ENCODE results near the gene PDE6B.
A peak's percentile ranks its signal among the peaks of the same experiment; 100 is the strongest.

Gene PDE6B

DNA sequence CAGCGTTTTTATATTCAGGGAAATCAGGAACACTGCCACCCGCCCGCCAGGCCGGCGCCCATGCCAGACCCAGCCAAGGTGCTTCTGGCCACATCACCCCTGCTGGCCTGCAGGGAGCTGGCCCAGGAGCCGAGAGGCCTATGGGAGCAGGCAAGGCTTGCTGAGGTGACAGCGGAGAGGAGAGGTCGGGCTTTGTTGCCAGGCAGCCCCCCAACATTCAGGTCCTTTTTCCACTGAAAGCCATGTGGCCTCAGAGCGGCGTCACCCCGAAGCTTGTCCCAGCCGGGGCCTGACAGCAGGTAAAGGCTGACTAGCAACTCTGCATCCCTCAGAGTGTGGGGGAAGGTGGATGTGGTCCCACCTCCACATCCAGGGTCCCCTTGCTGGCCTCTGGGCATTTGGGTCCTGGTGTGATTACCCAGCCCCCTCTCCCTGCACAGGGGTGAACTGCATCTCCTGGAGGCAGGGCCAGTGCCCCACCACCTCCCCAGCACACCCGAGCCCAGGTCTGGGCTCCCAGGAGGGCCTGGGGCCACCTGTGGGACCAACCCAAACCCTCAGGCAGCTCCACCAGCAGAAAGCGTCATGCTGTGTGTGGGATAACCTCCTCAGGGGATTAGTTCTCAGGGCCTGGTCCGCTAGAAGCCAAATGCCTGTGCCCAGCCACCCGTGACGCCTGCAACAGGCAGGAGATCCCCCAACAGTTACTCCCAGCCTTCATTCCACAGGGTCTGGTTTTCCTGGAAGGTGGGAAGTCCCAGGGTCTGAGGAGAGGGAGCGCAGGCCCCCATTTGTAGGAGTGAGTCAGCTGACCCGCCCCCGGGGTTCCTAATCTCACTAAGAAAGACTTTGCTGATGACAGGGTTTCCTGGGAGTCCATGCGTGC is at the start of gene PDE6B:
TSS of gene PDE6B (plus strand) at position 869 of the 886 bp plus-strand sequence. CDS start 54 bp downstream, outside the sequence.
- Histone ChIP-seq H3K4me1 (ENCODE audit: control insufficient read depth, insufficient read depth, low read length) (peaks cover 5% of the 10 kb centered on the region; the same call in 1 of the 2 replicates), H3K27ac (ENCODE audit: low read depth, low read length) (peak within 1 kb of the TSS; percentile 34), H3K9ac (ENCODE audit: low read depth, low read length) (no peak within 1 kb of the TSS), H3K9me3 (ENCODE audit: control insufficient read depth, insufficient read depth, low read length) (no peaks in the 10 kb centered on the region), H3K27me3 (ENCODE audit: control insufficient read depth, insufficient read depth, low read length) (no peaks in the 10 kb centered on the region), H3K36me3 (ENCODE audit: control insufficient read depth, insufficient read depth, low read length) (no peaks in the 10 kb centered on the region), H3K4me3 (ENCODE audit: low read depth, low read length) (no peak within 1 kb of the TSS)

DNA sequence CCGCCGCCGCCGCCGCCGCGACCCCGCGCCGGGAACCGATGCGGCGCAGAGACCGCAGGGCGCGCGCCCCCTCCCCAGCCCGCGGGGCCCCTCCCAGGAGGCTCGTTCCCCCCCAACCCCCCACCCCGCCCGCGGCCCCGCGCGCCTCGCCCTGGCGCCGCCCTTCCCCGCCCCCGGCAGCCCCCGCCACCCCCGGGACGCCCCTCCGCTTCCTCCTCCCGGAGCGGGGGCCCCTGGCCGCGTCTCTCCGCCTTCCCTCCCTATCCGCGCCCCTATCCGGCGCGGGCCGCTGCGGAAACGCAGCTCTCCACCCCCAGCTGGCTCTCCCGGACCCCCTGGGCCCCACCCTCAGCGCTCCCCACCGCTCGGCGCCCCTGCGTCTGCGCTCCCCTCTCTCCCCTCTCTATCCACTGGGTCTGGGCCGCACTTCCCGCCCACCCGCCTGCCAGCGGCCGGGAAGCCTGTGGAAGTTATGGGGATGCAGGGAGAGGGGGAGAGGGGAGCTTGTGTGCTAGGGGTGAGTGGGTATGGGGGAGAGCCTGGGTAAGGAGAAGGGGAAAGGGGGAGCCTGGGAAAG is 49.0 kb upstream of the PDE6B start, which contains the start of gene TMEM271:
TSS of gene TMEM271 (minus strand) at position 51 of the 577 bp plus-strand sequence. CDS start 233 bp downstream, outside the sequence.
- peaks cover 87% of the 10 kb centered on the region for H3K27me3 ChIP-seq (ENCODE audit: control insufficient read depth, insufficient read depth, low read length)
- H3K9ac ChIP-seq (ENCODE audit: low read depth, low read length) = no peak within 1 kb of the TSS
- H3K36me3 ChIP-seq (ENCODE audit: control insufficient read depth, insufficient read depth, low read length) = no peaks in the 10 kb centered on the region
- peaks cover 7% of the 10 kb centered on the region for H3K4me1 ChIP-seq (ENCODE audit: control insufficient read depth, insufficient read depth, low read length)
- H3K4me3 ChIP-seq (ENCODE audit: low read depth, low read length) = peak within 1 kb of the TSS; percentile 63
- H3K9me3 ChIP-seq (ENCODE audit: control insufficient read depth, insufficient read depth, low read length) = no peaks in the 10 kb centered on the region
- H3K27ac ChIP-seq (ENCODE audit: low read depth, low read length) = no peak within 1 kb of the TSS

DNA sequence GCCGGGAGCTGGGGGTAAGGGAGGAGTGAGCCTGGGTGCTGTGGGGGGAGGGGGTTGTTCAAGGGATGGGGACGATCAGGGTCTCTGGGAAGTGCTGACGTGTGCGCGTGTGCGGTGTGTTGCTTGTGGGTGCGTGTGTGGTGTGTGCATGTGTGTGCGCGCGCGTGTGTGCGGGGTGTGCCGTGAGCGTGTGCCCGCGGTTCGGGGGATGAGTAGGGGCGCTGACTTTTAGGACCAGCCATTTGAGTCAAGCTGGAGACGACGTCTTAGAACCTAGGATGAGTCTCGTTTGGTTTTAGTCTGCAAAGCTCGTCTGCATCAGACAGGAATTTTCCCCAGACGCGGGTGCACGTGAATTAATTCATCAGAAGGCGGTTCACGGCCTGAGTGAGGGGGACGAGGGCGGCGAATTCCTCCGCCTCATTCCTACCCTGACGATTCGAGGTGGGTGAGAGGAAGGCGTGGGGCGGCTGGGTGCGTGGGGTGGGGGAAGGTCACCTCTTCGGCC is 48.3 kb upstream of the PDE6B start:
- Histone ChIP-seq H3K36me3 (ENCODE audit: control insufficient read depth, insufficient read depth, low read length) (no peaks in the 10 kb centered on the region), H3K27me3 (ENCODE audit: control insufficient read depth, insufficient read depth, low read length) (peaks cover 87% of the 10 kb centered on the region), H3K9ac (ENCODE audit: low read depth, low read length) (no peak overlapping the region), H3K4me1 (ENCODE audit: control insufficient read depth, insufficient read depth, low read length) (peaks cover 7% of the 10 kb centered on the region), H3K27ac (ENCODE audit: low read depth, low read length) (no peak overlapping the region), H3K9me3 (ENCODE audit: control insufficient read depth, insufficient read depth, low read length) (no peaks in the 10 kb centered on the region), H3K4me3 (ENCODE audit: low read depth, low read length) (peak overlapping the region; percentile 63)

DNA sequence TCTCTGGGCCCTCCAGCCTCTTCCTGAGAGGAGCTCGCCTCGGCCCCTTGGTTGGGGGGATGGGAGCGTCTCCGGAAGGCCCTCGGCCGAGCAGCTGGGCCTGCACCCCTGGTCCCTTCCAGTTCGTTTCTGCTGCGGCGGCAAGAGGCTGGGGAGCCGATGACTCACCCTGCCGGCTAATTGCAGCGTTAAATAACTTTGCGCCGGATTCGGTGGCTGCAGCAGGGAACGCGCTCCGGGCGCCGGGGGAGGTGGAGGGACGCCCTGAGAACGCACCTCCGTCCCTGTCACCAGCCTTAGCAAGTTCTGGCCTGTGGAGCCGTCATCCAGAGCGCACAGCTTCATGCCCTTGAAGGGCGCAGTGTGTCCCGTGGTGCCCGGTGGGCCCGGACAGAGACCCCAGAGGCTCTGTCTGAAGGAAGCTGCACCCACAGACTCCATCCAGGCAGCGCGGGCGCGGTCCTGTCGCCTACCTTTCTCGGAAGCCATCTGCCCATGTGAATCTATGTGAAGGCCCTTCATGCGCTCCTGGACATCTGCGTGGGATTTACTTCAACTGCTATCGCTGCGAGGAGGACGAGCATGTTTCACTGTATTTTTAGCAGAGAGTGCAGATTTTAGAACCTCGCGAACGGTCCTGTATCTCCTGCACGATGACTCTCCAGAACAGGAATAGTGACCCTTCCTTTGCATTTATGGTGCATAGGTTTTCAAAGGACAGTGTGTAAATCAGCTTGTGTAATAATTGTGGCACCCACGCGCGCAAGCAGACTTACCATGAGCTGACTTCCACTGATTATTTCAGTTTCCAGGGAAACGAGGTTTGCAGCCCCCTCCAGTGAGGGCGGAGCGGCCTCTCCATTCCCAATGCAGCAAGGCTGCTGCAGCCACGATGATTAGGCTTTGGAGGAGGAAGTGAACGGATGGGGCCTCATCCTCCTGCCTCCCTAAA is 47.6 kb upstream of the PDE6B start:
- H3K36me3 ChIP-seq (ENCODE audit: control insufficient read depth, insufficient read depth, low read length) = no peaks in the 10 kb centered on the region
- no peak overlapping the region for H3K27ac ChIP-seq (ENCODE audit: low read depth, low read length)
- no peak overlapping the region for H3K9ac ChIP-seq (ENCODE audit: low read depth, low read length)
- peaks cover 81% of the 10 kb centered on the region for H3K27me3 ChIP-seq (ENCODE audit: control insufficient read depth, insufficient read depth, low read length)
- H3K4me1 ChIP-seq (ENCODE audit: control insufficient read depth, insufficient read depth, low read length) = peaks cover 7% of the 10 kb centered on the region
- peak overlapping the region; percentile 63 for H3K4me3 ChIP-seq (ENCODE audit: low read depth, low read length)
- no peaks in the 10 kb centered on the region for H3K9me3 ChIP-seq (ENCODE audit: control insufficient read depth, insufficient read depth, low read length)

DNA sequence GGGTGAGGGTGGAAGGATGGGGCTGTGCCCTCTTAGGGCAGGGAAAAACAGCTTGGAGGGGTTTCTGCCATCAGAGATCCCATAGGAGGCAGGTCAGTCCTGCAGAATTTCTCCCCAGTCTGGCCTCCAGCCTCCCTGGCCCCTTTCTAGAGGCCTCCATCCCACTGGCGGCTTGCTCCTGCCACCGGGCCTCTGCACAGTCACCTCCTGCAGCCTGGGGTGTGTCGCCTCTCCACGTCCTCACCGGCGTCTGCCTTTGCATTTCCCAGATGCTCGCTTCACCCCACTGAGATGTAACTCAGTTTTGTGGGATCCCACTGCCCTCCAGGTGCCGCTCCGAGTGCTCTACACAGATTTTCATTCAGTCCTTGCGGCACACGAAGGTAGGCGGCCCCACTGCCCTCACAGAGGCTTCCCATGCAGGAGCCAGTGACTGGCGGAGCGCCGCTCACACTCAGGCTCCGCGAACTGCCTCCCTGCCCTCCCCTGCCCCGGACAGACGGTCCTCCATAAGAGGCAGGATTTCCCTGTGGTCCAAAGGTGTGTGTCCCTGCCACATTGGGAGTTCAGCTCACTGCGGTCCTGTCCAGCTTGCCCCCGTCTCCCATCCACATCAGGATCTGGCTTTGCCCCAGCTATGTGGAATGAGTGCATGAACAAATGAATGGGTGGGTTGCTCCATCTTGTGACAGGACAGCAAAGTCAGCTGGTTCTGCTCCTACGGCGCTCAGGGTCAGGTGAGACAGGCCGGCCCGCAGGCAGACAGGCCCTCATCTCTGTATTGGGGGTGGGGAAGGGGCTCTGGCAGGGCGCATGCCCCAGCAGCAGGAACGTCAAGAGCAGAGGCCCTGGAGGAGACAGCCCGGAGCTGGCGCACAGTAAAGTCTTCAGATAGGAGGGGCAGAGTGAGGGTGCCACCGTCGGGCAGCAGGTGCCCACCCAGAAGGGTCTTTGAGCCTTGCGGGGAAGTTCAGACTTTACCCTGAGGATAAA is 46.6 kb upstream of the PDE6B start:
- no peak overlapping the region for H3K4me3 ChIP-seq (ENCODE audit: low read depth, low read length)
- no peak overlapping the region for H3K9ac ChIP-seq (ENCODE audit: low read depth, low read length)
- no peaks in the 10 kb centered on the region for H3K36me3 ChIP-seq (ENCODE audit: control insufficient read depth, insufficient read depth, low read length)
- peaks cover 1% of the 10 kb centered on the region; the same call in 1 of the 2 replicates for H3K9me3 ChIP-seq (ENCODE audit: control insufficient read depth, insufficient read depth, low read length)
- H3K27me3 ChIP-seq (ENCODE audit: control insufficient read depth, insufficient read depth, low read length) = peaks cover 71% of the 10 kb centered on the region
- H3K4me1 ChIP-seq (ENCODE audit: control insufficient read depth, insufficient read depth, low read length) = peaks cover 7% of the 10 kb centered on the region
- H3K27ac ChIP-seq (ENCODE audit: low read depth, low read length) = no peak overlapping the region

DNA sequence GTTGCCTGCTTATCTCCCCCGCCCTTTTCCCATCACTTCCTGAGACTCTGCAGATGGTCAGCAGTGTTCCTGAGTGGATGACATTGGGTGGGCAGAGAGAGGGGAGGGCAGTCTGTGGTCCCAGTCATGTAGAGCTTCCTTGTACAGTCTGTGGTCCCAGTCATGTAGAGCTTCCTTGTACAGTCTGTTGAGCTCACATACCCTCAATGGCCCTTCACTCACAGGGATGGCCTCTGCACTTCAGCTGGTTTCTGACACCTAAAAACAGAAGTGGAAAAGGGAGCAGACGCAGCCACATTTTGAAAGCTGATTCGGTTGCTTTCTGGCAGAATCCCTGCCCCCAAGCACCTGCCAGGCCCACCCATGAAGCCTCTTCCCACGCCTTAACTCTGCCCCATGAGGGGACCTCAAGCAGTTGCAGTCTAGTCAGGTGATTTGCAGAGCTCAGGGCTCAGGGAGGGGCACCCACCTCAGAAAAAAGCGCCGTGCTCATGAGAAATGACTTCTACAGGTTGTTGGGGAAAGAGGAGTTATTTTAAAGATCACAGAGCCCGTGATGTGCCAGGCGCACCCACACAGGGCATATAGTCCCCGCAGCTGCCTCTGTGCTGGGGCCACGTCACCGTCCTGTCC is 45.7 kb upstream of the PDE6B start:
- Histone ChIP-seq H3K27me3 (ENCODE audit: control insufficient read depth, insufficient read depth, low read length) (peaks cover 62% of the 10 kb centered on the region), H3K9ac (ENCODE audit: low read depth, low read length) (no peak overlapping the region), H3K36me3 (ENCODE audit: control insufficient read depth, insufficient read depth, low read length) (no peaks in the 10 kb centered on the region), H3K4me1 (ENCODE audit: control insufficient read depth, insufficient read depth, low read length) (peaks cover 7% of the 10 kb centered on the region), H3K4me3 (ENCODE audit: low read depth, low read length) (no peak overlapping the region), H3K9me3 (ENCODE audit: control insufficient read depth, insufficient read depth, low read length) (peaks cover 4% of the 10 kb centered on the region; the same call in 1 of the 2 replicates), H3K27ac (ENCODE audit: low read depth, low read length) (no peak overlapping the region)

DNA sequence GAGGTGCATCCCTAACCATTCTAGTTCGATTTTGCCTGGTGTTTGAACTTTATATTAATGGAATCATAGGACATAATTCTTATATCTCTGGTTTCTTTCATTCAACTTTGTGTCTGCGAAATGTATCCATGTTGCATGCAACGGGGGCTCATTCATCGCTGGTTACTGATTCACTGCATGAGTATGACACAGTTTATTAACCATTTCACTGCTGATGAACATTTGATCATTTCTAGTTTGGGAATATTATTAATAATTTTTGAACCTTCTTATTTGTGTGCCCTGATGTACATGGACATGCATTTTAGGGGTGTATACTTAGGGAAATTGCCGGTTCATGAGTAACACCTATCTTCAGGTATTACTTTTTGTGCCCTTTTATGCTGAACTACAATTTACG is 44.2 kb upstream of the PDE6B start:
- Histone ChIP-seq H3K27ac (ENCODE audit: low read depth, low read length) (no peak overlapping the region), H3K9ac (ENCODE audit: low read depth, low read length) (no peak overlapping the region), H3K4me1 (ENCODE audit: control insufficient read depth, insufficient read depth, low read length) (peaks cover 7% of the 10 kb centered on the region), H3K9me3 (ENCODE audit: control insufficient read depth, insufficient read depth, low read length) (peaks cover 4% of the 10 kb centered on the region; the same call in 1 of the 2 replicates), H3K36me3 (ENCODE audit: control insufficient read depth, insufficient read depth, low read length) (no peaks in the 10 kb centered on the region), H3K4me3 (ENCODE audit: low read depth, low read length) (no peak overlapping the region), H3K27me3 (ENCODE audit: control insufficient read depth, insufficient read depth, low read length) (peaks cover 50% of the 10 kb centered on the region)

DNA sequence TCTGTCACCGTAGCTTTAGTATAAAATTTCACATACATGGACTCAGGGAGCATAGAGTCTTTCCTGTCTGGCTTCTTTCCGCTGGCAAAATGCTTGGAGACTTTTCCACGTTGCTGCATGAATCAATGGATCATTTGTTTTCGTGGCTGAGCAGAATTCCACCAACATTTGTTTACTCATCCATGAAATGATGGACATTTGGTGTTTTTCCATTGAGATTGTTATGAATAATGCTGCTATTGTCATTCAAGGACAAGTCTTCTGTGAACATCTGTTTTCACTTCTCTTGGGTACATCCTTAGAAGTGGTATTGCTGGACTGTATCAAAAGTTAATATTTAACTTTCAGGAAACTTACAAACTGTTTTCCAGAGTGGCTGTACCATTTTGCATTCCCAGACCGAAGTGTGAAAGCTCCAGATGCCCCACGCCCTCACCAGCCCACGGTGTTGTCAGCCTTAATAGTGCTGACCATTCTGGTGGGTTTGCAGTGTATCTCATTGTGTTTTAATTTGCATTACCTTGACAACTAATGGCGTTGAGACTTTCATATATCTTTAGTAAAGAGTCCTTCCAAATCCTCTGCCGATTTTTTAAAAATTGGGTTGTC is 43.5 kb upstream of the PDE6B start:
- Histone ChIP-seq H3K27me3 (ENCODE audit: control insufficient read depth, insufficient read depth, low read length) (peaks cover 50% of the 10 kb centered on the region), H3K27ac (ENCODE audit: low read depth, low read length) (no peak overlapping the region), H3K4me3 (ENCODE audit: low read depth, low read length) (no peak overlapping the region), H3K4me1 (ENCODE audit: control insufficient read depth, insufficient read depth, low read length) (peaks cover 7% of the 10 kb centered on the region), H3K9ac (ENCODE audit: low read depth, low read length) (no peak overlapping the region), H3K9me3 (ENCODE audit: control insufficient read depth, insufficient read depth, low read length) (peaks cover 4% of the 10 kb centered on the region; the same call in 1 of the 2 replicates), H3K36me3 (ENCODE audit: control insufficient read depth, insufficient read depth, low read length) (no peaks in the 10 kb centered on the region)

DNA sequence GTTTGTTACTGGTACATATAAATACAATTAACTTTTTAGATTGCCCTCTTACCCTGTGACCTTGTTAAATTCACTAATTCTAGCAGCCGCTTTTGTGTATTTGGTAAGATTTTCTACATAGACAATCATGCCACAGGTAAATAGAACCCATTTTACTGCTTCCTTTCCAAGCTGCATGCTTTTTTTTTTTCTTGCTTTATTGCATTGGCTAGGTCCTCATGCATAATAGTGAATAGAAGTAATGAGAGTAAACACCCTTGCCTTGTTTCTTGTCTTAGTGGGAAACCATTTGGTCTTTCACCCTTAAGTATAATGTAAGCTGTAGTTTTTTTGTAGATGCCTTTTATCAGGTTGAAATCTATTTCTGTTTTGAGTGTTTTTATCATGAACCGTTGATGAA is 41.6 kb upstream of the PDE6B start:
- no peaks in the 10 kb centered on the region for H3K36me3 ChIP-seq (ENCODE audit: control insufficient read depth, insufficient read depth, low read length)
- H3K27ac ChIP-seq (ENCODE audit: low read depth, low read length) = no peak overlapping the region
- no peaks in the 10 kb centered on the region for H3K4me1 ChIP-seq (ENCODE audit: control insufficient read depth, insufficient read depth, low read length)
- H3K4me3 ChIP-seq (ENCODE audit: low read depth, low read length) = no peak overlapping the region
- H3K9me3 ChIP-seq (ENCODE audit: control insufficient read depth, insufficient read depth, low read length) = peaks cover 4% of the 10 kb centered on the region; the same call in 1 of the 2 replicates
- H3K27me3 ChIP-seq (ENCODE audit: control insufficient read depth, insufficient read depth, low read length) = peaks cover 30% of the 10 kb centered on the region
- no peak overlapping the region for H3K9ac ChIP-seq (ENCODE audit: low read depth, low read length)
